Measurements from ENCODE around the gene PCP4.
"Not testable (repeated sequence)": the region's sequence is repeated elsewhere in the genome, so short reads cannot be mapped to it uniquely, and the experiment has no call there.

Gene PCP4

DNA sequence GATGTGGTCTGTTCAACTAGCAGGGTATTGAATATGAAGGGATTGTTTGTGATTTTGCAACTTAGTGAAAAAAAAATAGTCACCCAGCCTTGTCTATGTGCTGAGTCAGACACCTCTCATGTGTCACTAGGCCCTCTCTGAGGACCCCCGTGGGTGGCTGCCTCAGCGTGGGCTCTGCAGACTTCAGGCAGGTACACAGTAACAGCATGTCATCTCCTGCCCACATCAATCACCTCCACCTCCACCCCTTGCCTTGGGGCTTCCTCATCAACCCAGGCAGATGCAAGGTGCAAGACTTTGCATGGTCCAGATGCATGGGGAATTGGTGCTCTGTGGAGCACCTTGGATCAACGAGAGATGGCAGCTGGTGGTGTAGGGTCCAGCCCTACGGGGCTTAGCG is 23.9 kb downstream of the PCP4 start:
- peaks cover 0 to 18% (median 7%) of the 10 kb centered on the region in 4 donors for H3K4me1 ChIP-seq
- no peaks in the 10 kb centered on the region for H3K36me3 ChIP-seq
- H3K9me3 ChIP-seq = no peaks in the 10 kb centered on the region
- H3K27me3 ChIP-seq = no peaks in the 10 kb centered on the region
- intact Hi-C loops (cut with DNase I; ENCODE audit: low total_unique reads) = no loop called here
- no peak for DNase-seq
- H3K4me3 ChIP-seq = no peak overlapping the region
- H3K27ac ChIP-seq = peak overlapping the region; percentile 49 to 57
- TF ChIP-seq CTCF (IDR thresholded peaks at IDR 0.05) = no peak

DNA sequence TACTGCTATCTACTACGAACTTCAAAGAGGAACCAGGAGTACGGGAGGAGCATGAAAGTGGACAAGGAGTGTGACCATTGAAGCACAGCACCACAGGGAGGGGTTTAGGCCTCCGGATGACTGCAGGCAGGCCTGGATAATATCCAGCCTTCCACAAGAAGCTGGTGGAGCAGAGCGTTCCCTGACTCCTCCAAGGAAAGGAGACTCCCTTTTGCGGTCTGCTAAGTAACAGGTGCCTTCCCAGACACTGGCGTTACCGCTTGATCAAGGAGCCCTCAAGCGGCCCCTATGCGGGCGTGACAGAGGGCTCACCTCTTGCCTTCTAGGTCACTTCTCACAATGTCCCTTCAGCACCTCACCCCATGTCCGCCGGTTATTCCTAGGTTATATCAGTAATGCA is 24.6 kb downstream of the PCP4 start:
- DNase-seq; intact Hi-C loops (cut with DNase I; ENCODE audit: low total_unique reads); H3K9me3 ChIP-seq; H3K4me3 ChIP-seq; H3K36me3 ChIP-seq; H3K27me3 ChIP-seq: not testable (repeated sequence)
- Histone ChIP-seq H3K27ac (peak overlapping the region in 1 of 2 donors; percentile 49), H3K4me1 (peaks cover 0 to 18% (median 7%) of the 10 kb centered on the region in 4 donors)

DNA sequence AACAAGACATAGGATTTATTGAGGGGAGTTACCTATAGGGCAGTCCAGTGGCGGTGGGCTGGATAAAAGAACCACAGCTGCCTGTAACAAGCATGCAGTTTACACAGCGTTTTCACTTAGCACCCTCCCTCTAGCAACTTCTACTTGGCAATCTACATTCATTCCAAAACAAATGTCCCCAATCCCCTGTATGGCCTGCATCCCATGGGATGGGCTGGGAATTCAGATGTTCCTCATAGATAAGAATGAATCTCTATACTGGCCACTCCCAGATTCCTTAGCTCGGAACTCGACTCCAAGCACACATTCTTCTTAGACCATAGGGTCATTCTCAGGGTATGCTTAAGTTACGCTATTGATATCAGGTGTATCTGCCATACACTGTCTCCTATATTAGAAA is 33.3 kb downstream of the PCP4 start:
- Histone ChIP-seq H3K9me3 (no peaks in the 10 kb centered on the region), H3K4me3 (no peak overlapping the region), H3K27ac (no peak overlapping the region), H3K27me3 (no peaks in the 10 kb centered on the region), H3K36me3 (no peaks in the 10 kb centered on the region), H3K4me1 (peaks cover 0 to 6% (median 0%) of the 10 kb centered on the region in 4 donors)
- intact Hi-C loops (cut with DNase I; ENCODE audit: low total_unique reads) = no loop called here
- no peak for DNase-seq
- no peak for TF ChIP-seq CTCF (IDR thresholded peaks at IDR 0.05)

GRCh38 chr21:39900911-39901310 is 33.7 kb downstream of the PCP4 start:
- H3K9me3 ChIP-seq = no peaks in the 10 kb centered on the region
- DNase-seq = no peak
- H3K27me3 ChIP-seq = no peaks in the 10 kb centered on the region
- H3K4me1 ChIP-seq = peaks cover 0 to 6% (median 0%) of the 10 kb centered on the region in 4 donors
- H3K27ac ChIP-seq = no peak overlapping the region
- H3K36me3 ChIP-seq = no peaks in the 10 kb centered on the region
- no peak overlapping the region for H3K4me3 ChIP-seq
- TF ChIP-seq CTCF (IDR thresholded peaks at IDR 0.05) = no peak
- intact Hi-C loops (cut with DNase I; ENCODE audit: low total_unique reads) = no loop called here

GRCh38 chr21:39902986-39903385 is 35.7 kb downstream of the PCP4 start:
- Histone ChIP-seq H3K9me3 (no peaks in the 10 kb centered on the region), H3K27ac (no peak overlapping the region), H3K4me3 (no peak overlapping the region), H3K27me3 (no peaks in the 10 kb centered on the region), H3K4me1 (peaks cover 0 to 6% (median 0%) of the 10 kb centered on the region in 4 donors), H3K36me3 (no peaks in the 10 kb centered on the region)
- DNase-seq = no peak
- intact Hi-C loops (cut with DNase I; ENCODE audit: low total_unique reads) = no loop called here
- TF ChIP-seq CTCF (IDR thresholded peaks at IDR 0.05) = no peak

GRCh38 chr21:39904457-39904856 is 37.2 kb downstream of the PCP4 start:
- DNase-seq = no peak
- no peaks in the 10 kb centered on the region for H3K36me3 ChIP-seq
- TF ChIP-seq CTCF (IDR thresholded peaks at IDR 0.05) = no peak
- no peaks in the 10 kb centered on the region for H3K9me3 ChIP-seq
- H3K27ac ChIP-seq = no peak overlapping the region
- H3K27me3 ChIP-seq = no peaks in the 10 kb centered on the region
- intact Hi-C loops (cut with DNase I; ENCODE audit: low total_unique reads) = no loop called here
- peaks cover 0 to 6% (median 3%) of the 10 kb centered on the region in 4 donors for H3K4me1 ChIP-seq
- H3K4me3 ChIP-seq = no peak overlapping the region
